Ovary (tissue), 3 donors: ENCODE measurements around the gene ADGRV1.

Experiments
- EP300 ChIP-seq: sonication (generic); formaldehyde crosslinking; IDR thresholded peaks from one replicate; pipeline ENCODE4 v1.6.1; 2017; ENCODE audit warnings: antibody characterized with exemption
- TF ChIP-seq, protein P1 (sequence below), 3 donors: fragments of 450-650 bp in 2 of 3; fragments of 200-600 bp in 1 of 3; IDR thresholded peaks; one replicate each; pipeline versions ENCODE4 v1.5.1 to v1.8.0; 2016 to 2022; ENCODE audit warnings: antibody characterized with exemption in 3 of 3, mild to moderate bottlenecking in 1 of 3
- donor health status: DM: no; HTN: no; CAD: no.

DNA sequence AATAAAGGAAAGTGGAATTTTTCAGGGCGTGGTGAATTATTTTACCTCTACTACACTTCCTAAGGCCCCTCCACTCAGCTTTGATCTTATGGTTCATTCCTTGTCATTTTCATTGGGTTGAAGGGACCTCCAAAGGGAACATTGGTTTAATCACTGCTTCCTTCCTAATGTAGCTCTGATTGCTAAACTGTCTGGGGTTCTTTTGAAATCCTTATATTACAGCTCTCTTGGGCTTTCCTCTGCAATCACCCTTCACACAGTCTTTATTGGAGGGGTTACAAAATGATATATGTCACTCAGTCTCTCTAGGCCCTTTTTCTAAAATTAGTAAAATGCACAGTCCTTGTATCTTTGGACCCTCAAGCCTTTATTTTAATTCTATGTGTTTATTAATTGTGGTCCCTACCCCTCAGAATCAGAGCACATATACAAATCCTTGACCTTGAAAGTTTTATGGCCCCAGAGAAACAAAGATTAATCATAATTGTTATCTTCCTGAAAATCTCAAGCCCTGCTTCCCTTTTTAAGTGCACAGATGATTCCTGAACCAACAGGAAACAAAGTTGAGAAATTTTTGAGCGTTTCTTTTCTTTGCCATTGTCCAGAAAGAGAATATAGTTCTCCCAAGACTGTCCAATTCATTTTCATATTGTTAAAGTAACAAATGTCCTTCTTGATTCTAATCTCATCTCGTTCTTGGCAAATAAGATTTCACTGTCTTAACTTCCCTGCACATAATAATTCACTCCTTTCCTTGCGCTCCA is 494.6 kb downstream of the ADGRV1 start:
- TF ChIP-seq, protein P1, sequence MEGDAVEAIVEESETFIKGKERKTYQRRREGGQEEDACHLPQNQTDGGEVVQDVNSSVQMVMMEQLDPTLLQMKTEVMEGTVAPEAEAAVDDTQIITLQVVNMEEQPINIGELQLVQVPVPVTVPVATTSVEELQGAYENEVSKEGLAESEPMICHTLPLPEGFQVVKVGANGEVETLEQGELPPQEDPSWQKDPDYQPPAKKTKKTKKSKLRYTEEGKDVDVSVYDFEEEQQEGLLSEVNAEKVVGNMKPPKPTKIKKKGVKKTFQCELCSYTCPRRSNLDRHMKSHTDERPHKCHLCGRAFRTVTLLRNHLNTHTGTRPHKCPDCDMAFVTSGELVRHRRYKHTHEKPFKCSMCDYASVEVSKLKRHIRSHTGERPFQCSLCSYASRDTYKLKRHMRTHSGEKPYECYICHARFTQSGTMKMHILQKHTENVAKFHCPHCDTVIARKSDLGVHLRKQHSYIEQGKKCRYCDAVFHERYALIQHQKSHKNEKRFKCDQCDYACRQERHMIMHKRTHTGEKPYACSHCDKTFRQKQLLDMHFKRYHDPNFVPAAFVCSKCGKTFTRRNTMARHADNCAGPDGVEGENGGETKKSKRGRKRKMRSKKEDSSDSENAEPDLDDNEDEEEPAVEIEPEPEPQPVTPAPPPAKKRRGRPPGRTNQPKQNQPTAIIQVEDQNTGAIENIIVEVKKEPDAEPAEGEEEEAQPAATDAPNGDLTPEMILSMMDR (IDR thresholded peaks at IDR 0.05) = no peak
- no peak for TF ChIP-seq EP300
